Anterior cingulate cortex (tissue), 58 donors: ENCODE measurements around the gene B9D1.
A peak's percentile ranks its signal among the peaks of the same experiment; 100 is the strongest.

ENCODE experiments used
- DNase-seq, 58 donors: peaks; one replicate each; lab custom pipeline; 2025; lab: John Stamatoyannopoulos, UW

Gene B9D1, protein sequence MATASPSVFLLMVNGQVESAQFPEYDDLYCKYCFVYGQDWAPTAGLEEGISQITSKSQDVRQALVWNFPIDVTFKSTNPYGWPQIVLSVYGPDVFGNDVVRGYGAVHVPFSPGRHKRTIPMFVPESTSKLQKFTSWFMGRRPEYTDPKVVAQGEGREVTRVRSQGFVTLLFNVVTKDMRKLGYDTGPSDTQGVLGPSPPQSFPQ

DNA sequence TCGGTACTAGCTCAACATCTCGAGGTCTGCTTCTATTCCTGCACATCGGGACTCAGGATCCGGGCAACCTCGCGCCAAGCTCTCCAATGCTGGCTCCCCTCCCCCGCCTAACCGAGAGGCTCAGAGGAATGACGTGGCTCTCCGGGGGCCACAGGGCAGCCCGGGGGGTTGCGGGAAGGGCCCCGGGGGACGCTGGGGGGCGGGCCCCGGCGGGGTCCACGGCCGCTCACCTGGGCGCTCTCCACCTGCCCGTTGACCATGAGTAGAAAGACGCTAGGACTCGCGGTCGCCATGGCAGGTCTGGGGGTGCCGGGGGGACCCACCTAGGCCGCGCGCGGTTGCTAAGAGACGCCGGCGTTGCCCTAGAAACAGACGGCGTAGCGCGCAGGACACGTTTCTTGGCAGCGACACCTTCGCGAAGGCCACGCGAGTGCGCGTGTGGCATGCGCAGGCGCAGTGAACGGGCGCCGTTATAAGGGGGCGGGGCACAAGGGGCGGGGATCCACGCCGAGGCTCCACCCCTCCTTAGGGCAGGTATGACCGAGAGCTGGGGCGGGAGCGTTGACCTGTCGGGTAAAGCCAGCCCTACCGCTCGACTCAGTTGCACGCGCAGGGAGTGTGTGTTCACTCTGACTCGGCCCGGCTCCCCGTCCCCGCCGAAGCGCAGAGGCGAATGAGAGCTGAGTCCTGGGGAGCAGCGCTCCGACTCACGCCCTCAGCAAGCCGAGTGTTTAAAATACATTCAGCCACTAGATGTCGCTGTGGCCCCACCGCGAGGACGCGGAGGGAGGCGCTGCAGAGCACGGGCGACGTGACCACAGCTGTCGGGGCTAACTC, at the start of gene B9D1:
Gene B9D1 (minus strand): TSS at position 447 of the 837 bp plus-strand sequence. CDS start 154 bp downstream, at position 293.
- DNase-seq: peak; percentile 77 to 99 (median 94)

DNA sequence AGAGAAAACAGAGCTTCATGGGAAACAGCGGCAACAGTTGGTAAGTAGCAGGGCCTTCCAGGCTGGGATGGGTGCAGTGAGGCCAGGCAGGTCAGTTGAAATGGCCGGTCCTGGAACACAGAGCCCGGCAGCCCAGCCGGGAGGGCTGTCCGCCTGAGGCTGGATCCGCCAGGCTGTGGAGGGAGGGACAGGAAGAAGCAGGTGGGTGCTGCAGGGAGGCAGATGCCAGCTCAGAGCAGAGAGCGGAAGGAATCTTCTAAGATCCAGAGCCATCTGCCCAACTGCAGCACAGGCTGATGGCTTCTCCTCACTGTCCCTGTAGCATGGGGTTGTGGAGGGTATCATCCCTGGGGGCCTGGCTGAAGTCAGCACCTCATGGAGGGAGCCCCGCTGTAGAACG, 49.1 kb upstream of the B9D1 start:
- DNase-seq: peak in 21 of 58 donors; percentile 5 to 65 (median 34)

DNA sequence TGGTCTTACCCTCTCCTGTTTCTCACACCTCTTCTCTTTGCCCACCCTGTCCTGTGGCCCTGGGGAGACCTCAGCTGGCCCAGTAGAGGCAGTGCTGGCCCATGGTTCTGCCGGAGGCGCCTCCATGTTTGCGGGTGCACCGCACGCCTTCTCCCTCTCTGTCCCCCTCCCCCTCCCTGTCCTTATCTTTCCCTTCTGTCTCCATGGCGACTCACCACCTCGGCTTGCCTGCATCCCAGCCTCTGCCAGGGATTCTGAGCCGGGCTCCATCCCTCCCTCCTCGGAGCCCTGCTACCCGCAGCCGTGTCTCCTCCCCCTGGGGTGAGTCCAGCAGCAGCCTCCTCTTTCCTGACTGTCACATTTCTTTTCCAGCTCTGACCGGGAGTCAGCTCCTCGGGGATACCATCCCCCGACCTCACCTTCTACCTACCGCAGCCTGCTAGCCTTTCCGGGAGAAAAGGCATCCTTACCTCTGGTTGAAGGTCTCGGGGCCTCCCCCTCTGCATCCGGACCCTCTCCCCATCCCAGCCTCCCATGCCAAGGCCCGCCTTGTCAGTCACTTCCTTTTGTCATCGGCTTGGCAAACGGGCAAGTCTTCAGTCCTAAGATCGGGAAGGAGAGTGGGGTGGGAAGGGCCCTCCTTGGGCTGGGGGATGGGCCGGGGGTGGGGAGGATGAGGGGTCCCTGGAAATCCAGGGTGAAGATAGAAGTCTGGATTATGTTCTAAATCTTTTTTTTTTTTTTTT, 48.5 kb upstream of the B9D1 start, which contains the start of gene RNF112:
Gene RNF112 (plus strand): TSS at position 358 of the 746 bp plus-strand sequence. CDS start 177 bp downstream, at position 535.
- DNase-seq: peak in 55 of 58 donors; percentile 13 to 90 (median 61)

DNA sequence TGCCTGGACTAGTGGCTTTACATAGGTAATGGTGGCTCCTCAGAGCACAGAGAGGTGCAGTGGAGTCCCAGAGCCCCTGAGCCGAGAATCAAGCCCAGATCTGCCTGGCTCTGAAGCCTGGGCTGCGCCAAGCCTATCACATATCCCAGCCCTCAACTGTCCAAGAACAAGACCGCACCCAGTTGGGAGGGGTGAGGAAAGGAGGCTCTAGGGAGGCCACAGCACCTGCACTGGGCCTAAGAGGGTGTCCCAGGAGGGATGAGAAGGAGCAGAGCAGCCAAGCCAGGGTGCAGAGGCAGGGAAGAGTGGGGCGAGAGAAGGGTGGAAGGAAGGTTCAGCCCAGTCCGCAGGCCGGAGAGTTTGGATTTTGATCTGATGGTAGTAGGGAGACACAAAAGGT, 47.6 kb upstream of the B9D1 start:
- no peak for DNase-seq

DNA sequence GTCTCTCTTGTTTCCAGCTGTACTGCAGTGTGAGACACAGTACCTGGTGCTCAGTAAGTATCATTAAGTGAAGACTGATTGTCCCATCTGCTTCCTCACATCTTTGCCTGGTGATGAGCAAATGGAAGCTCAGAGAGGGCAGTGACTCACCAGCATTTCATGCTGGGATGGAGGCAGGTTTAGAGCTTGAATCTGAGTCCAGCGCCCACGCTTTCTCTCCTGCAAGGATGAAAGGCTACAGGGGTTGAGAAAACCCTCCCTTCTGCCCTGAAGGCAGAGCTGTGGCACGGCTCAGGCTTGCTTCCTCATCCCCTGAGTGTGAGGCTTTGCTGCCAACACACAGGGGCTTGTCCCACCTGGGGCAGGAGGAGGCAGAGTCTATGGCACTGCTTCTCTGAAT, 47.0 kb upstream of the B9D1 start:
- DNase-seq: peak in 2 of 58 donors; percentile 7 to 21

DNA sequence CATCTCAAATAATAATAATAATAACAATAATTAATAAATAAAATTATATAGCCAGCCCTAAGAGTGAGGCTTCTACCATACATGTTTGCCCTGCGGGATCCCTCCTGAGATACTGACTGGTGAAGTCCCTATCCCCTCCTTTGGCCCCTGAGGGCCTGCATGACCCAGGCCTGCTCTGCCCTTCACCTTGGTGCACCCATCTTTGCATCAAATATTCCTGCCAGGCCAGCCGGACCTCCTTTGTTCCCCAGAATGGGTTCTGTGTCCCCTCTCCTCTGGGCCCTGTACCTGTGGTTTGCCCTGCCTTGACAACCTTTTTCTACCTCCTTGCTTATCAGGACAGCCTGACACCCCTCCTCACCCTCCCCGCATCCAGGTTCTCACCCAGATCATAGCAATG, 46.5 kb upstream of the B9D1 start:
- no peak for DNase-seq

DNA sequence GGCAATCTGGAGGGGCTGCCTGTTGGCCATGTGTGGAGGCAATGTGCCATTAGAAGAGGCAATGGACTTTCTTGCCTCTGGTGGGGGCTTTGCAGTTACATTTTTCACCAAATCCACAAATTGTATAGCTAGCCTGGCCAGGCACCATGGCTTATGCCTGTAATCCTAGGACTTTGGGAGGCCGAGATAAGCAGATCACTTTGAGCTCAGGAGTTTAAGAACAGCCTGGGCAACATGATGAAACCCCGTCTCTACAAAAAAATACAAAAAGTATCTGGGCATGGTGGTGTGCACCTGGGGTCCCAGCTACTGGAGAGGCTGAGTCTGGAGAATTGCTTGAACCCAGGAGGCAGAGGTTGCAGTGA, 45.8 kb upstream of the B9D1 start:
- DNase-seq: no peak

DNA sequence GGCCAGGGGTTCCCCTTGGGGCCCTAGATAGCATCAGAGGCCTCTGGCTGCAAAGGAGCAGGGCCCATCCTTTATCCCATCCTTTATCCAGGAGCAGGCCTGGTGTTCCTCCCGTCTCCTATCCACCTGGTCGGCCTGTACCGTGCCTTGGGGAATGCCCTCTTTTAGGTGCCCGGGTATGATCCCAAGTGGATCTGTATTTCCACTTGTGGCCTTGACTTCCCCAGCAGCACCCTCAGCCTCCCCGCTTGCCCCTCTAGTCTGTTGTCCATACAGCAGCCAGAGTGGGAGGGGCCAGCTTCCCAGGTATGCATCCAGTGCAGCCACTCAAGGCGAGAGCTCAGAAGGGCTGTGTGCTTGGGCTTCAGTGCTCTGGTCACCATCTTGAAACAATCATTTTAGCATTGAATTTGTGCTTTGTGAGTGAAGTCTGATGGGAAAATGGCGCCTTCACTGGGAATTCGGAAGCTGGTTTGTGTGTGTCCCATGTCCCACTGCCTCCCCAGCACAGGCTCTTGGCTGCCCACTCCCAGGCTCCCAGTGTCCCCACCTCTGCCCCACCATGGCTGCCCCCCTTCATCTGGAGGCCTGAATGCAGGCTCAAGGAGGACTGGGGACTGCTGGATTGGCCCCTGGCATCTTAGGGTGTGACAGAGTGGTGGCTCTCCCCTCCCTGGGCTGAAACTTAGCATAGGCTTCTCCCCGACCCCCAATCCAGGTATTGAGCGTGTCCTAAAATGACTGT, 45.2 kb upstream of the B9D1 start:
- no peak for DNase-seq

DNA sequence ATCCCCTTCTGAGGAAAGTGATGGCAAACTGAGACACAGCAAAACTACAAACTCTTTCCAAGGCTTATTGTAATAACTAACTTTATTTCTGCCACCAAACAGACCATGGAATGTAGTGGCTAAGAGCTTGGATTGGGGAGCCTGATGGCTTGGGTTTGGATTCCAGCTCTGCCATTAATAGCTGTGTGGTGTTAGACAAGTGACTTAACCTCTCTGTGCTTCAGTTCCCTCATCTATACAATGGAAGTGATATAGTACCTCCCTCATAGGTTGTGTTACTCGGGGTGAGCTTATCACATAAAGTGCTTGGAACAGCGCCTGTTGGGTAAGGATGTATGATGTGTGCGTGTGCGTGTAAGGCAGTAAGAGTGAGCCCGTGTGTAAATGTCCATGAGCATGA, 42.6 kb upstream of the B9D1 start:
- DNase-seq: no peak

DNA sequence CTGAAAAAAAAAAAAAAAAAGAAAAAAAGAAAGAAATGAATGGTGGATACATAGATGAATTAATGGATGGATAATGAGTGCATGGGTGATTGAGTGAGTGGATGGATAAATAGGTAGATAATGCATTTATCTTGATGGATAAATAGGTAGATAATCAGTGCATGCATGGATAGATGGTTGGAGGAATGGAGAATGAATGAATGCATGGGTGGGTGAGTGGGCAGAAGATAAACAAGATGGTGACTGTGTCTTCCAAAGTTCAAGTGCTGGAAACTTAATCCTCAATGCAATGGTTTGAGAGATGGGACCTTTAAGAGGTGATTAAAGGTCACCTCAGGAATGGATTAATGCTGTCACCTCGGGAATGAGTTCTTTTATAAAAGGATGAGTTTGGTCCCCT, 41.7 kb upstream of the B9D1 start:
- no peak for DNase-seq

DNA sequence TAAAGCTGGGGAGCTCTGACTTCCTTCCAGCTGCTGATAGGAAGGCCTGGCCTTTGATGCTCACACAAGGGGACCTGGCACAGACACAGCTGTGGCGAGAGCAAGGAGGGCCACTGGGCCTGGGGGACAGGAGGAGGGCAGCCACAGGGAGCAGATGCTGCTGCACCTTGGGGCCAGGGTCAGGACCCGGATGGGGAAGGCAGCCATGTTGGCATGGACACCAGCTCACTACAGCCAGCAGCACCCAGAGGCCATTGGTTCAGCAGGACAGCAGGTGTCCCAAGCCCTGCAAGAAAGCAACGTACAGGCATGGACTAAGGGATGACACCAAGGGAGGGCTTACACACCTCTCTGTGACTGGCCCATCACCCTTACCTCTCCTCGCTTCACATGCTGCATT, 40.5 kb upstream of the B9D1 start:
- no peak for DNase-seq

DNA sequence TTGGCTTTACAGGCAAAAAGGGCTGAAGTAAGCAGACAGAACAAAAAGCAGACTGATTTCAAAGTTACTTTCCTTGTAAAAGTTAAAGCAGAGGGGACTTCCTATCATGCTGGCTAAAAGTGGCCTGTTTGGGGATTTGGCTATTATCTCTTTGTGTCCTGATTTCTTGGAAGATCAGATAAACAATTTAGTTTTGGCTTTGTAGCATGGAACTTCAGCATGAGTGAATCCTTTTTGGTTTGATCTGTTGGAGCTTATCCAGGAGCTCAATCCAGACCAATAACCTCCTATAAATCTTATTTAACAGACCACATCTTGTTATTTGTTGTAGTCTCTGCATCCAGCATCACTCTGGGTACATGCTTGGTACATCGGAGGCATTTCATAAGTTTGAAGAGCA, 39.6 kb upstream of the B9D1 start:
- no peak for DNase-seq

DNA sequence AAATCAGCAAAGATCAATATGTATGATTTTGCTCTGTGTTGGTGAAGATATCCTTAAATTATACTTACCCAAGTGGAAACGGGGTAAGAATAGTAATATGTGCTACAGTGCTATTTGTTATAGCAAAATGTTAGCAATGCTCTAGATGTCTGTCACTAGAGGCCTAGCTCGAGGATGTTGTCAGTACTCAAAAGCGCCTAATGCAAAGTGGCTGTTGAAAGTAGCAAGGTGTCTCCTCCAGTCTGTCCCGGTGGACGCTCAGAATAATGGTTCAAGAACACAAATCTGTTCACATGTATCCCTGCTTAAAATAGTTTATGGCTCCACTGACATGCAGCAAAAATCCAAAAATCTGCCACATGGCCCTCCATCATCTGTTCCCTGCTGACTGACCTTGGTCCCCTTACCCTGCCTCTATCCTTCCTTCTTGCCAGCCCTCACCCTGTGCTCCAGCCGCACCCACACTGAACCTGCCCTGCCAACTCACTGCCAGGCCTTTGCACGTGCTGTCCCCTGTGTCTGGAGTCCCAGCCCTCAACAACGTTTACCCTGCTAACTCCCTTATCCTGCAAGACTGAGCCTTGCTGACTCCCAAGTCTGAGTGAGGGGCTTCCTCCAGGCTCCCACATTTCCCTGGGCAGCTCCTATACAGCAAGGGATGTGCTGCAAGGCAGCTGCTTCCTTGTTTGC, 38.9 kb upstream of the B9D1 start:
- DNase-seq: no peak

DNA sequence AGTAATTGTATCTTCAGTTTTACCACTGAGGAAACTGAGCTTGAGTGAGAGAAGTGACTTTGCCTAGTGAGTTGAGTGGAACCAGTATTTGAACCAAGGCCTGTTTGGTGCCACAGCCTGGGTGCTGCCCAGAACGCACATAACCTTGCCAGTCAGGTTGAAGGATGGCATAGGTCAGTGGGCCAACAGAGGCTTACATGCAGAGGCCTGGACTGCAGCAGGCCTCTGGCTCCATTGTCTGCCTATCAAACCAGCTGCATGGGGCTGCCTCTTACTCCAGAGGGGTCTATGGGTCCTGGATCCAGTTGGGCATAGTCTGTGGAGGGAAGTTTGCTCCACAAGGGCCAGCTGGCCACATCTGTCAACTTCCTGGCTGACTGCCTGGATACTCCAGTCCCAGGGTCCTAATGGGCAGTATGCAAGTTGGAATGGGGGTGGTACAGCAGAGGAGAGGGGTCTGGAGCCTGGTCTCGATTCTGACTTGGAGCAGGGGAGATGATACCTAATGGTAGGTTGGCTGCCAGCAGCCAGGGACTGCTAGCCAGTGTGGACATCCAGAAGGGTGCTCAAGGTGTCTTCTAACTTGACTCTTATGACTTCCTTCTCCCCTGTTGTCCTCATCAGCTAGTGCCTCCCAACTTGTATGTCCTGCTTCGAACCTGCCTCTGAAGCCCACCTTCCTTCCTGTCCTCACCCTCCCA, 37.4 kb upstream of the B9D1 start:
- no peak for DNase-seq

DNA sequence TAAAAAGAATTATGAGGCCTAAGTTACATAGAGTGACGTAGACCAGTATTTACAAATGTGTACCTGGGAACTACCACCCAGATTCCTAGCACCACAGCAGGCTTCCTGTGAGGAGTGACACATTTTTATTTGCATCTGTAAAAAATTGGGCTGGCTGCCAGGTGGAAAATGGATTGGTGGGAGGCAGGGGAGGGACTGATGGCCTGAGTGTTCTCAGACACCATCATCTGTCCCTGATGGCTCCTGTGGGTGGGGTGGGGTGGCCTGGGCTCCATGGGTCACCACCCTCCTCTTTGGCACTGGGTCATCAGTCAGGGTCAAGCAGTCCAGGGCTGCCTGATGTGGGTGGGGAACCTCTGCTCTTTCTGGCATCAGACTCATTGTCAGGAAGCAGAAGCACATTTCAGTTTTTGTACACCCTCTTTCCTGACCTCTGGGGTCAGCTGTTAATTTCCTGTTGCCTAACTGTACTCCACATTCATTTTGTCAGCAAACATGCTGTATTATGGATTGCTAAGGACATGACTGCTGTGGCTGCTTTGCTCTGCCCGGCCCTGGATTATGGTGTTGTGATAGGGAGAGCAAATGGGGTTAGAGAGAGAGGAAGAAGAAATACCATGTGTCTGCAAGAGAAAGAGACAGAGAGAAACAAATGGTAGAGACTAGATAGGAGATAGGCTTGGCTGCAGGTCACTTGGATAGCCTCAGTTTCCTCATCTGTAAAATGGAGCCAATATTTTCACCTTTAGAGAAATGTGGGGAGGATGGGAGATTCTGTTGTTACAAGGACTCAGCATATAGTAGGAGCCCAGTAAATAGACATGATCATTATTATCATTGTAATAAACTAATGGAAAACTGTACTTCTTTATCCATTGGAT, 36.0 kb upstream of the B9D1 start:
- no peak for DNase-seq

DNA sequence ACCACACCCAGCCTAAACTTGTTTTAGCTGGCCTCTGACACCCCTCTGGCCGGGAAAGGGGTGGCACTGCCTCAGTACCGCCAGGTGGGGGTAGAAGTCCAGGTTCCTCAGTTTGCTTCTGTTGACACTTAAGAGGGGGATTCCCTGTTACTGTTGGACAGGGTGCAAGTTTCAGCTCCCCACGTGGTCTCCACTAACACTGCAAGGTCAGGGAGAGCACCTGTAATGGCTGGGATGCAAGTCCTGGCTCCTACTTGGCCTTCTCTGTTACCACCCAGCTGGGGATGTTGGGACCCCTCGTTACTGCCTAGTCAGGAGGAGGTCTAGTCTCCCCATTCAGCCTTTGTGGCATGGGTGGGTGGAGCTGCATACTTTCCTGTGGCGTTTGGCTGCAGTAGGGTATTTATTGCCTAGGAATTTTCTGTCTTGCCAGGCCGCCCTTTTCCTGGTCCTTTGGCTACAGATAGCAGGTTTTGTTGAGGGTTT, 35.1 kb upstream of the B9D1 start:
- DNase-seq: no peak

DNA sequence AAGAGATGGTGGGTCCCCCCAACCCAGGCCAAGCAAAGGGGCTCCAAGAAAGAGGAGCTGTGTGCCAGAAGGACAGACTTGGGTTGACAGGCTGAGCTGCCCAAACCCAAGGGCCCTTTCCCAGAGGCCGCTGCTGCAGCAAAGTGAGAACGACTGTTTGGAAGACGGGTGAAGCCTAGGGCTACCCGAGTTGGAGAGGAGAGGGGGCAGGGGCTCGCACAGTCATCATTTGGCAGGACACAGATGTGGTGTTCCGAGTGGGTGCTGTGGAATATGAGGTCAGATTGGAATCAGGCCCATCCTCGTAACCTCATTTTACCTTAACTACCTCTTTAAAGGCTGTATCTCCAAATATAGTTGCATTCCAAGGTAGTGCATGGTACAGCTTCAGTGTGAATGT, 29.8 kb upstream of the B9D1 start:
- no peak for DNase-seq

DNA sequence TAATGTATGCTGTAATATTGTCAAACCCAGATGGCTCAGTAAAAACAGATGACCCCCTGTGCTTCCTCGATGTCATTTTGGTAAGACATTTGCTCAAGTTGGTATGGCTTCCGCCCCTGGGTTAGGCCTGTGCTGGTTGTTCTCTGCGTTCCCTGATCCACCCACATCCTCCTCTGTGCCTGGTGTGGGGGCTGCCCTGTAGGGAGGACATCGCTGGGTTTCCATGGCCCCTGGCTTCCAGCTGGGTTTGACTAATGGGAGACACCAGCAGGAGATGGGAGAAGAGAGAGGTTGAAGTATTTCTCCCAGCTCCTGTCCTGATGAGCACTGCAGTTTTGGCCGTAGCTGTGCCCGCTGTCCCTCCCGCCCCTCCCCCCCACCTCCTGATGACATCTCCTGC, 28.9 kb upstream of the B9D1 start:
- no peak for DNase-seq
